AG04450 (cell line): ENCODE results near the gene LRRC8C. TPM values are rescaled to one million over a fixed set of nuclear protein-coding genes. Genes with fewer than 3 reads are reported as not detected.
"Not testable (repeated sequence)": the region's sequence is repeated elsewhere in the genome, so short reads cannot be mapped to it uniquely, and the experiment has no call there.

Experiments used
- CTCF ChIA-PET: fragments of 300-600, 350-600 bp; formaldehyde crosslinking; extraction: SDS; loops from one replicate; lab custom pipeline; 2022; ENCODE audit warnings: antibody characterized with exemption, inconsistent platforms; lab: Charles Lee
- POLR2A ChIA-PET: fragments of 350-600 bp; formaldehyde crosslinking; extraction: SDS; loops from one replicate; lab custom pipeline; 2021; ENCODE audit warnings: antibody characterized with exemption, inconsistent platforms; lab: Yijun Ruan, JAX
- DNase-seq: peaks from one replicate; pipeline ENCODE4 v3.0.0-alpha.2; 2011; ENCODE audit warnings: low read depth, low spot score
- H3K27ac ChIP-seq: one replicate; pipeline ENCODE4 v1.5.1; 2012; ENCODE audit warnings: low read depth, low read length, control low read depth
- H3K27me3 ChIP-seq: one replicate; pipeline ENCODE4 v1.6.0; 2012; ENCODE audit warnings: low read length; ENCODE audit not compliant: control insufficient read depth, insufficient read depth
- H3K4me3 ChIP-seq: 2 replicates; pipeline ENCODE4 v1.5.1; 2011; ENCODE audit warnings: mild to moderate bottlenecking, low read depth, low read length, control low read depth
- H3K9me3 ChIP-seq: 2 replicates; pipeline ENCODE4 v1.5.1; 2012; ENCODE audit warnings: low read length; ENCODE audit not compliant: control insufficient read depth, insufficient read depth
- CTCF ChIP-seq: IDR thresholded peaks from 2 replicates; pipeline ENCODE4 v1.5.1; 2011; ENCODE audit warnings: low read depth, low read length, control low read depth, inconsistent platforms
- polyA plus RNA-seq: library from polyadenylated mRNA; depleted of rRNA; stranded (reverse); fragments of >200 nt; gene quantifications from 2 replicates; pipeline ENCODE4 v1.2.3, GENCODE V29; 2011

Gene LRRC8C
- polyA plus RNA-seq, 1 experiment = 19.4 TPM

DNA sequence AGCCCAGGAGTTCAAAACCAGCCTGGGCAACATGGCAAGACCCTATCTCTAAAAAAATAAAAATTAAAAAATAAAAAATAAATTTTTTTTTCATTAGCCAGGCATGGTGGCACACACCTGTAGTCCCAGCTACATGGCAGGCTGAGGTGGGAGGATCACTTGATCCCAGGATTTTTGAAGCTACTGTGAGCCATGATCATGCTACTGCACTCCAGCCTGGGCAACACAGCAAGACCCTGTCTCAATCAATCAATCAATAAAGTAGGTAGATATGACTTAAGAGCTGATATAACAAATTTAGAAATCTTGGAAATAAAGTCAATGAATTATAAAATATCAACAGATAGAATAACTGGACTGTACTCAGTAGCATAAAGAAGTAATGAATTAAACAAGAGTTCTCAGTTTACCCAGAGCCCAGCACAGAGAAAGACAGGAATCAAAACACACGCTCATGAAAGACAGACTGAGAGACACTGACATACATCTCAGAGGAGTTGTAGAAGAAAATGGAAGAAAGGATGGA, 69.7 kb downstream of the LRRC8C start:
- H3K9me3 ChIP-seq = no peaks in the 10 kb centered on the region
- TF ChIP-seq CTCF = no peak
- ChIA-PET POLR2A (no interaction called here), CTCF (interaction anchor here (1.9 kb wide), 1 partner anchor 60 kb away, joined by 6 read pairs; no protein-coding TSS in a partner anchor)
- no peak for DNase-seq
- no peak overlapping the region for H3K27ac ChIP-seq
- H3K4me3 ChIP-seq = no peak overlapping the region
- no peaks in the 10 kb centered on the region for H3K27me3 ChIP-seq

GRCh38 chr1:89703469-89703868, 70.5 kb downstream of the LRRC8C start:
- ChIA-PET CTCF (interaction anchor here (1.9 kb wide), 1 partner anchor 59 kb away, joined by 6 read pairs; no protein-coding TSS in a partner anchor), POLR2A (no interaction called here)
- no peak for DNase-seq
- Histone ChIP-seq H3K27ac (no peak overlapping the region), H3K4me3 (no peak overlapping the region), H3K9me3 (no peaks in the 10 kb centered on the region), H3K27me3 (no peaks in the 10 kb centered on the region)
- TF ChIP-seq CTCF = no peak

- ChIA-PET POLR2A (no interaction called here), CTCF (interaction anchor here (1.9 kb wide), 1 partner anchor 59 kb away, joined by 6 read pairs; no protein-coding TSS in a partner anchor)
- Histone ChIP-seq H3K27me3 (no peaks in the 10 kb centered on the region), H3K9me3 (no peaks in the 10 kb centered on the region), H3K4me3 (no peak overlapping the region), H3K27ac (no peak overlapping the region)
- DNase-seq = no peak
- no peak for TF ChIP-seq CTCF
Measured at GRCh38 chr1:89704014-89704413, 71.1 kb downstream of the LRRC8C start.

DNA sequence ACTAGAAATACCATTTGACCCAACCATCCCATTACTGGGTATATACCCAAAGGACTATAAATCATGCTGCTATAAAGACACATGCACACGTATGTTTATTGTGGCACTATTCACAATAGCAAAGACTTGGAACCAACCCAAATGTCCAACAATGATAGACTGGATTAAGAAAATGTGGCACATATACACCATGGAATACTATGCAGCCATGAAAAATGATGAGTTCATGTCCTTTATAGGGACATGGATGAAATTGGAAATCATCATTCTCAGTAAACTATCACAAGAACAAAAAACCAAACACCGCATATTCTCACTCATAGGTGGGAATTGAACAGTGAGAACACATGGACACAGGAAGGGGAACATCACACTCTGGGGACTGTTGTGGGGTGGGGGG, 72.0 kb downstream of the LRRC8C start:
- DNase-seq, H3K4me3 ChIP-seq, H3K27me3 ChIP-seq, CTCF ChIA-PET, H3K9me3 ChIP-seq, POLR2A ChIA-PET, H3K27ac ChIP-seq: not testable (repeated sequence)

DNA sequence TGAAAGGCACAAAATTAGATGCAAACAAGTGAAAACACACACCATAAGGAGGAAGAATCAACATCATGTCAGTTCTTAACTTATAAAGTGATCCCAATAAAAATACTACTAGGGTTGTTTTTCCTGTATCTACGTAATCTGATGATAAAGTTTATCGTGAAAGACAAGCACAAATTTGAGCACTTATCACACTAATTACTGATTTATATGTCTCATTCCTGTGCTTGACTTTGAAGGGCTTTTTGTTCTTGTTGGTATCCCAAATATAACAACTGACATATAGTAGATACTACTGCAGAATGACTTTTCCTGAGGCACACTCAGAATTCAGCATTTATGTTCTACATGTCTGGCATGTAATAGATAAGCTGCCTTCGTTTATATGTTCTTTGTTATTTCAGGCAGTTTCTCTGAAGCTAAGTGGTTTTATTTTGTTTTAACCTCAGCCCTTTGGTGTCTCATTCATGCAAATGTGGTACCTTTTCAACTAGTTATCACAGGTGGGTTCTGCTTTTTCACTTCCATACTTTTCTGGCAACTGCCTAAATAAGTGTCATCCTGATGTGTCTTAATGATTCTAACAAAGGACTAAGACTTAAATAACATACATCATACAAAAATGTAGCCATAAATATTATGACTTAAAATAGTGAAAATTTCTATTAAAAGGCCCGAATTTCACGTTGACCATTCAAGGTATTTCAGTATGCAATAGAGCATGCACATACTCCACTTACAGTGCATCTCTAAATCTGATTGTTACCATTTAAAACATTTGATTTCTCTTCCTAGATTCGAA, 73.2 kb downstream of the LRRC8C start:
- Histone ChIP-seq H3K27ac (no peak overlapping the region), H3K9me3 (no peaks in the 10 kb centered on the region), H3K27me3 (no peaks in the 10 kb centered on the region), H3K4me3 (no peak overlapping the region)
- DNase-seq = no peak
- CTCF ChIA-PET = interaction anchor here (0.9 to 1.9 kb wide), 2 partner anchors 31 to 57 kb away, joined by 3 to 8 read pairs; no protein-coding TSS in a partner anchor
- POLR2A ChIA-PET = no interaction called here
- no peak for TF ChIP-seq CTCF
